Measurements from ENCODE around the gene IQSEC1. TPM values are rescaled to one million over a fixed set of nuclear protein-coding genes. Genes with fewer than 3 reads are reported as not detected.

The IQSEC1 gene
- total and polyA plus RNA-seq, 2 donors (not counting 3 experiments of a cell fraction or from before 2014, with no cell fraction given) = 5.2 to 18.0 TPM

DNA sequence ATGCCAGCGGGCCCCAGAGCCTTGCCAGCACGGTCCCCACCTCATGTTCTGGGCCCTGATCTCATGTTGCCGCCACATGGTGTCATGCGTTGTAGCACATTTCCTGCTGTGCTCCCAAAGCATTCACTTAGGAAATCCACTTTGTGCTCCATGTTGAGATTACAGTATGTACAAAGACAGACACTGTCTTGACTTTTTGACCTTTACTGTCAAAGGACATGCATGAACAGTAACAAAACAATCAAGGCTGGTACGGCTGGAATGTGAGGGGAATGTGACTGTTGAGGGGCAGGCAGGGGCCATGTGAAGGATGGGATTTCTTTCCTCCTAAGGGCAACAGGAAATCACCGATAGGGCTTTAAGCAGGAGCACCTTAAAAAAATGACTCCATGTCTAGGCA lies 178.6 kb downstream of the IQSEC1 start:
- CTCF ChIA-PET = interaction anchor here (1.8 to 2.0 kb wide), 2 partner anchors 27 to 90 kb away, joined by 9 to 13 read pairs; no protein-coding TSS in a partner anchor

More for the DNA sequence above, 178.6 kb downstream of the IQSEC1 start:
- no peak for FAIRE-seq
- intact Hi-C loops (cut with micrococcal nuclease) (no loop called here), dilution Hi-C loops (cut with MboI; ENCODE audit: extremely low pct_ligation_motif_present, low sequenced_read_pairs) (no loop called here)
- no peak overlapping the region for H3K4me3 ChIP-seq (replicated peaks in 1 of 3; ENCODE audit: insufficient read depth in 1 of 3, low read depth in 1 of 3, low read length in 3 of 3)
- H3K9me3 ChIP-seq (replicated peaks; ENCODE audit: control insufficient read depth, insufficient read depth, low read length) = no peaks in the 10 kb centered on the region
- no peak for DNase-seq (ENCODE audit: low read depth, low spot score)
- no peak overlapping the region for H2AFZ ChIP-seq (ENCODE audit: low read depth, low read length)
- BruUV-seq (replicated peaks) = no TSS peak
- H3K9ac ChIP-seq (replicated peaks; ENCODE audit: extremely low read depth, insufficient read depth, low read length) = no peak overlapping the region
- POLR2A ChIA-PET = no interaction called here
- H3K79me2 ChIP-seq (ENCODE audit: control insufficient read depth, insufficient read depth, low read length) = no peaks in the 10 kb centered on the region
- H3K27me3 ChIP-seq (ENCODE audit: control insufficient read depth in 2 of 2, insufficient read depth in 2 of 2, low read length in 2 of 2) = peaks cover 4 to 5% of the 10 kb centered on the region in 2 experiments
- no peak for TF ChIP-seq MYC (IDR thresholded peaks at IDR 0.05; ENCODE audit: low read depth, low read length)
- no peak for TF ChIP-seq GATA2 (IDR thresholded peaks at IDR 0.05; ENCODE audit: insufficient read depth, insufficient read length, low read depth, low read length)
- TF ChIP-seq POLR2A (IDR thresholded peaks at IDR 0.05; ENCODE audit: low read depth, low read length) = no peak
- no peak for TF ChIP-seq FOS (IDR thresholded peaks at IDR 0.05; ENCODE audit: borderline replicate concordance, insufficient read depth, low read length)
- TF ChIP-seq EZH2 (IDR thresholded peaks at IDR 0.05; ENCODE audit: borderline replicate concordance, low read depth, low read length, severe bottlenecking) = no peak
- TF ChIP-seq, protein P1, sequence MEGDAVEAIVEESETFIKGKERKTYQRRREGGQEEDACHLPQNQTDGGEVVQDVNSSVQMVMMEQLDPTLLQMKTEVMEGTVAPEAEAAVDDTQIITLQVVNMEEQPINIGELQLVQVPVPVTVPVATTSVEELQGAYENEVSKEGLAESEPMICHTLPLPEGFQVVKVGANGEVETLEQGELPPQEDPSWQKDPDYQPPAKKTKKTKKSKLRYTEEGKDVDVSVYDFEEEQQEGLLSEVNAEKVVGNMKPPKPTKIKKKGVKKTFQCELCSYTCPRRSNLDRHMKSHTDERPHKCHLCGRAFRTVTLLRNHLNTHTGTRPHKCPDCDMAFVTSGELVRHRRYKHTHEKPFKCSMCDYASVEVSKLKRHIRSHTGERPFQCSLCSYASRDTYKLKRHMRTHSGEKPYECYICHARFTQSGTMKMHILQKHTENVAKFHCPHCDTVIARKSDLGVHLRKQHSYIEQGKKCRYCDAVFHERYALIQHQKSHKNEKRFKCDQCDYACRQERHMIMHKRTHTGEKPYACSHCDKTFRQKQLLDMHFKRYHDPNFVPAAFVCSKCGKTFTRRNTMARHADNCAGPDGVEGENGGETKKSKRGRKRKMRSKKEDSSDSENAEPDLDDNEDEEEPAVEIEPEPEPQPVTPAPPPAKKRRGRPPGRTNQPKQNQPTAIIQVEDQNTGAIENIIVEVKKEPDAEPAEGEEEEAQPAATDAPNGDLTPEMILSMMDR (IDR thresholded peaks at IDR 0.05; ENCODE audit: extremely low read depth in 1 of 2, insufficient read depth in 1 of 2, low read depth in 1 of 2, low read length in 2 of 2) = no peak
- TF ChIP-seq, protein P2, sequence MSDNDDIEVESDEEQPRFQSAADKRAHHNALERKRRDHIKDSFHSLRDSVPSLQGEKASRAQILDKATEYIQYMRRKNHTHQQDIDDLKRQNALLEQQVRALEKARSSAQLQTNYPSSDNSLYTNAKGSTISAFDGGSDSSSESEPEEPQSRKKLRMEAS (IDR thresholded peaks at IDR 0.05; ENCODE audit: insufficient read depth, insufficient read length) = no peak
- no peak for TF ChIP-seq POLR2AphosphoS5 (IDR thresholded peaks at IDR 0.05; ENCODE audit: insufficient read depth, low read depth, low read length)
- no peak for TF ChIP-seq JUN (IDR thresholded peaks at IDR 0.05; ENCODE audit: borderline replicate concordance, insufficient read depth, insufficient read length, low read depth)
- no peaks in the 10 kb centered on the region for H4K20me1 ChIP-seq (replicated peaks; ENCODE audit: control insufficient read depth, extremely low read depth, insufficient read depth, low read length)
- no peaks in the 10 kb centered on the region for H3K9me1 ChIP-seq (replicated peaks; ENCODE audit: control insufficient read depth, extremely low read depth, insufficient read depth, low read length)
- no peak overlapping the region for H3K27ac ChIP-seq (ENCODE audit: insufficient read depth, low read depth, low read length)
- no peaks in the 10 kb centered on the region for H3K4me1 ChIP-seq (ENCODE audit: control insufficient read depth, extremely low read depth, insufficient read depth, low read length)
- H3K36me3 ChIP-seq (ENCODE audit: control insufficient read depth in 2 of 2, extremely low read depth in 1 of 2, insufficient read depth in 2 of 2, low read length in 2 of 2) = no peaks in the 10 kb centered on the region
- H3K4me2 ChIP-seq (ENCODE audit: insufficient read depth, low read length) = no peak overlapping the region
